ENCODE measurements around the gene EIPR1. TPM values are rescaled to one million over a fixed set of nuclear protein-coding genes. Genes with fewer than 3 reads are reported as not detected.

EIPR1 gene
- total and polyA plus RNA-seq, 2 of the 13 experiments (the other 11 are each of a cell fraction or from before 2014, with no cell fraction given) = 70.0 to 96.3 TPM

GRCh38 chr2:3291113-3291512 lies 86.5 kb downstream of the EIPR1 start:
- Histone ChIP-seq H3K27me3 (ENCODE audit: control insufficient read depth in 1 of 2, insufficient read depth in 2 of 2, low read length in 2 of 2) (no peaks in the 10 kb centered on the region), H2AFZ (ENCODE audit: low read length) (no peak overlapping the region), H3K27ac (ENCODE audit: extremely low read length, insufficient read depth, low read length) (no peak overlapping the region), H4K20me1 (ENCODE audit: insufficient read depth, low read length) (peaks cover 37% of the 10 kb centered on the region), H3K4me3 (replicated peaks in 1 of 3; ENCODE audit: insufficient read depth in 1 of 3, low read depth in 2 of 3, low read length in 3 of 3) (no peak overlapping the region), H3K4me1 (ENCODE audit: insufficient read depth, low read length) (peaks cover 15% of the 10 kb centered on the region), H3K9me3 (ENCODE audit: low read length) (no peaks in the 10 kb centered on the region), H3K79me2 (ENCODE audit: insufficient read depth, low read length) (peaks cover 1% of the 10 kb centered on the region), H3K4me2 (ENCODE audit: low read depth, low read length) (no peak overlapping the region), H3K36me3 (replicated peaks in 1 of 2; ENCODE audit: control insufficient read depth in 1 of 2, insufficient read depth in 2 of 2, low read length in 2 of 2) (peaks cover 3 to 5% of the 10 kb centered on the region in 2 experiments; a peak in 3 of 5 replicates), H3K9ac (ENCODE audit: insufficient read depth, low read depth, low read length) (no peak overlapping the region)
- intact Hi-C loops (cut with micrococcal nuclease; ENCODE audit: unreplicated experiment) (no loop called here), in situ Hi-C loops (cut with HindIII; ENCODE audit: extremely low pct_ligation_motif_present, low pct_unique_long_range_greater_than_20kb) (no loop called here)
- WGBS (ENCODE audit: low lambda C conversion rate) = 97% methylated on average over 9 of the region's 9 CpGs
- no TSS peak for BruUV-seq (replicated peaks)
- no peak for TF ChIP-seq SMAD1 (CRISPR knock-in tag; IDR thresholded peaks at IDR 0.05; ENCODE audit: borderline replicate concordance, low read depth)
- no peak for TF ChIP-seq DNMT1 (CRISPR knock-in tag; IDR thresholded peaks at IDR 0.05)
- TF ChIP-seq, protein P1, sequence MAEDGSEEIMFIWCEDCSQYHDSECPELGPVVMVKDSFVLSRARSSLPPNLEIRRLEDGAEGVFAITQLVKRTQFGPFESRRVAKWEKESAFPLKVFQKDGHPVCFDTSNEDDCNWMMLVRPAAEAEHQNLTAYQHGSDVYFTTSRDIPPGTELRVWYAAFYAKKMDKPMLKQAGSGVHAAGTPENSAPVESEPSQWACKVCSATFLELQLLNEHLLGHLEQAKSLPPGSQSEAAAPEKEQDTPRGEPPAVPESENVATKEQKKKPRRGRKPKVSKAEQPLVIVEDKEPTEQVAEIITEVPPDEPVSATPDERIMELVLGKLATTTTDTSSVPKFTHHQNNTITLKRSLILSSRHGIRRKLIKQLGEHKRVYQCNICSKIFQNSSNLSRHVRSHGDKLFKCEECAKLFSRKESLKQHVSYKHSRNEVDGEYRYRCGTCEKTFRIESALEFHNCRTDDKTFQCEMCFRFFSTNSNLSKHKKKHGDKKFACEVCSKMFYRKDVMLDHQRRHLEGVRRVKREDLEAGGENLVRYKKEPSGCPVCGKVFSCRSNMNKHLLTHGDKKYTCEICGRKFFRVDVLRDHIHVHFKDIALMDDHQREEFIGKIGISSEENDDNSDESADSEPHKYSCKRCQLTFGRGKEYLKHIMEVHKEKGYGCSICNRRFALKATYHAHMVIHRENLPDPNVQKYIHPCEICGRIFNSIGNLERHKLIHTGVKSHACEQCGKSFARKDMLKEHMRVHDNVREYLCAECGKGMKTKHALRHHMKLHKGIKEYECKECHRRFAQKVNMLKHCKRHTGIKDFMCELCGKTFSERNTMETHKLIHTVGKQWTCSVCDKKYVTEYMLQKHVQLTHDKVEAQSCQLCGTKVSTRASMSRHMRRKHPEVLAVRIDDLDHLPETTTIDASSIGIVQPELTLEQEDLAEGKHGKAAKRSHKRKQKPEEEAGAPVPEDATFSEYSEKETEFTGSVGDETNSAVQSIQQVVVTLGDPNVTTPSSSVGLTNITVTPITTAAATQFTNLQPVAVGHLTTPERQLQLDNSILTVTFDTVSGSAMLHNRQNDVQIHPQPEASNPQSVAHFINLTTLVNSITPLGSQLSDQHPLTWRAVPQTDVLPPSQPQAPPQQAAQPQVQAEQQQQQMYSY (CRISPR knock-in tag; IDR thresholded peaks at IDR 0.05) = no peak
- no peak for TF ChIP-seq RNF219 (CRISPR knock-in tag; IDR thresholded peaks at IDR 0.05)
- TF ChIP-seq HDAC2 (CRISPR knock-in tag; IDR thresholded peaks at IDR 0.05) = no peak
- TF ChIP-seq MXI1 (IDR thresholded peaks at IDR 0.05; ENCODE audit: borderline replicate concordance, low read depth, low read length) = no peak
- TF ChIP-seq, protein P2, sequence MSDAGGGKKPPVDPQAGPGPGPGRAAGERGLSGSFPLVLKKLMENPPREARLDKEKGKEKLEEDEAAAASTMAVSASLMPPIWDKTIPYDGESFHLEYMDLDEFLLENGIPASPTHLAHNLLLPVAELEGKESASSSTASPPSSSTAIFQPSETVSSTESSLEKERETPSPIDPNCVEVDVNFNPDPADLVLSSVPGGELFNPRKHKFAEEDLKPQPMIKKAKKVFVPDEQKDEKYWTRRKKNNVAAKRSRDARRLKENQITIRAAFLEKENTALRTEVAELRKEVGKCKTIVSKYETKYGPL (CRISPR knock-in tag; IDR thresholded peaks at IDR 0.05) = no peak
- DNase-seq (ENCODE audit: low spot score) = no peak
- CTCF ChIA-PET (ENCODE audit: low intra/inter-chr PET ratio, low total read pairs) = no interaction called here
- POLR2A ChIA-PET = no interaction called here
- no peak for FAIRE-seq
- no peak for ATAC-seq

All from HepG2 (cell line).